IPS-18c (cell line): Measurements from ENCODE around the gene TBC1D26.
"Not testable (repeated sequence)": the region's sequence is repeated elsewhere in the genome, so short reads cannot be mapped to it uniquely, and the experiment has no call there.

ENCODE experiments used
- H3K4me3 ChIP-seq: 2 replicates; pipeline ENCODE4 v1.7.0; 2013; ENCODE audit warnings: low read depth, mild to moderate bottlenecking, low read length, moderate library complexity; ENCODE audit not compliant: insufficient read depth
- H3K9me3 ChIP-seq: one replicate; pipeline ENCODE4 v1.6.1; 2013; ENCODE audit warnings: mild to moderate bottlenecking, low read length, moderate library complexity; ENCODE audit not compliant: control insufficient read depth, insufficient read depth

Gene TBC1D26

DNA sequence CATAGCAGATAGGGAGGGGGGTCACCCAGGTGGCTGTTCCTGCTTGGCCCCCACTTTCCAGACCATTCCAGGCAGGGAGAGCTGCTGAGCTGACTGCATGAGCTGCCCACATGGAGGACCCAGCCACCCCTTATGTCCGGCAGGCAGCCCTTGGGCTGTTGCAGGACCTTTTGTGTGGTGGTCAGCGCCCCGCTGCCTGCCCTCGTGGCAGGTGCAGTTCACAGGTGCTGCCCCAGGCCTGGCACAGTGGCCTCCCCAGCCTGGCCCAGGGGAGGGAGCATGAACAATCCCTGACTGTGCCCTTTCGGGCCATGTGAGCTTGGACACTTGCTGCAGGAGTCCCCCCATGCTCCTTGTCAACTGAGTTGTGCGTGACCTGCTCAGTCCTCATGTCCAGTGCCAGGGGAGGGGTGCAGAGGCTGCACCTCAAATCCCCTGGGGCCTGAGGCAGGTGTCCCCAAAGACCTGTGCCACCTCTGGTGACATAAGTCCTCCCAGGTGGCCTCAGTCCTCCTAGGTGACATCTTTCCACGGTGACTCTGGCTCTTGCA lies 8.6 kb downstream of the TBC1D26 start:
- no peaks in the 10 kb centered on the region for H3K9me3 ChIP-seq
- H3K4me3 ChIP-seq: no peak overlapping the region

DNA sequence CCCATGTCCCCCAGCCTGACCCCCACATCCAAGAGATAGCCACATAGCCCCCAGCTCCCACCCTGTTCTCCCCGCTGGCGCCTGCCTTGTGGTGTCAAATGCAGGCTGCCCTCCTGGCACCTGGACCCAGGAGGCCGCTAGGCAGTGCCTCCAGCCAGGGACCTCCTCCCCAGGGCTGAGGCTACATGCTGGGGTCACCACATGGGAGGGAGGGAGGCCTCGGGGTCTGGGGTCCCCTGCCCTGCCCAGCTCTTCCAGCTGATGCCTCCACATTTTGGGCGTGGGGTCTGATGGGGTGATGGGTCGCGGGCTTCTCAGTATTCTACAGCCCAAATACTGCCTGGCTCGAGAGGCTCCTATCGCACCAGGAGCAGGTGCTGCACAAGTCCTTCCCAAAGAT lies 9.5 kb downstream of the TBC1D26 start:
- peaks cover under 1% of the 10 kb centered on the region for H3K9me3 ChIP-seq
- no peak overlapping the region for H3K4me3 ChIP-seq

DNA sequence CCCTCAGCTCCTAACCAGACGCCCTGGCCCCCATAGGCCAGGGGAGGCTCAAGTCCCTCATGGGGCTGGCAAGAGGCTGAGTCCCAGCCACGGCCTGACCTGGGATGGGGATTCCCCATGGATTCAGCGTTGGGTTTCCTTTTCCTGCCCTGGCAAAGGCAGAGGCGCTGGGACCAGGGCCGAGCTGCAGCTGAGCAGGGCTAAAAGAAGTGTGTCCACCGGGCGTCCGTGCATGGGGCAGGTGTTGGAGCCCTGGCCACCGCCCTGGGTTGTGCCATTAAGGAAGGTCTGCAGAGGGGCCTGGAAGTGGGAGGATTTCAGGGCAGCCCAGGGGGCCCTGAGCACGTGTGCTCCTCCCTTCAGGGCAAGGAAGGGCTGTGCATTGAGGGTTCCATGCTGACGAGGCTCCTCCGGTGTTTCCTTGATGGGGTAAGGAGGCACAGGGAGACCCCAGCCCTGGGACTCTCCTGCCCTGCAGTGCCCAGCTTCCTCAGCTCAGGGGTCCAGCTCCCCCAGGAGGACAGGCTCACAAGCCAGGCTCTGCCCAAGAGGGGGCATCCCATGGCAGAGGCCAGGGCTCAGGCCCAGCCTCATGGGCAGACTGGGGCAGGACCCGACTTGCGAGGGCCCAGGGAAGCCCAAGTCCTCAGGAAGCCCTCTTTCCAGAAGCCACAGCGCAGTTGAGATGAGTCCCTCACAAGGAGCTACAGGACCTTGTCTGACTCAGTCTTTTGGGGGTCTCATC lies 10.1 kb downstream of the TBC1D26 start:
- peaks cover 3% of the 10 kb centered on the region for H3K9me3 ChIP-seq
- H3K4me3 ChIP-seq: no peak overlapping the region

DNA sequence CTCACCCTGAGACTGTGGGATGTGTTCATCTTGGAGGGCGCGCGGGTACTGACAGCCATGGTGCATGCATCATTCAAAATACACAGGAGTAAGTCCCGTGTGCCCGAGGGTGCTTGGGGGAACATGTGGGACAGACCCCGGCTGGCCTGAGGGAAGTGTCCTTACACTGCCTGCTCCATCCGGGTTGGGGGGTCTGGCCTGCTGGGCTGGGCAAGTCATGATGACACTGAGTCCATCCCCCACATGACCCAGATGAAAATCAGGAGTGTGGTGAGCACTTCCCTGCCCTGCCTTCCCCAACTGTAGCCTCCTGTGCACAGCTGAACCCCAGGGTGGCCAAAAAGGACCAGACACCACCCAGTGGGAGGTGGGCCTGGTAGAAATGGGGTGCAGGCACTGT lies 10.8 kb downstream of the TBC1D26 start:
- peaks cover 3% of the 10 kb centered on the region for H3K9me3 ChIP-seq
- H3K4me3 ChIP-seq: no peak overlapping the region

DNA sequence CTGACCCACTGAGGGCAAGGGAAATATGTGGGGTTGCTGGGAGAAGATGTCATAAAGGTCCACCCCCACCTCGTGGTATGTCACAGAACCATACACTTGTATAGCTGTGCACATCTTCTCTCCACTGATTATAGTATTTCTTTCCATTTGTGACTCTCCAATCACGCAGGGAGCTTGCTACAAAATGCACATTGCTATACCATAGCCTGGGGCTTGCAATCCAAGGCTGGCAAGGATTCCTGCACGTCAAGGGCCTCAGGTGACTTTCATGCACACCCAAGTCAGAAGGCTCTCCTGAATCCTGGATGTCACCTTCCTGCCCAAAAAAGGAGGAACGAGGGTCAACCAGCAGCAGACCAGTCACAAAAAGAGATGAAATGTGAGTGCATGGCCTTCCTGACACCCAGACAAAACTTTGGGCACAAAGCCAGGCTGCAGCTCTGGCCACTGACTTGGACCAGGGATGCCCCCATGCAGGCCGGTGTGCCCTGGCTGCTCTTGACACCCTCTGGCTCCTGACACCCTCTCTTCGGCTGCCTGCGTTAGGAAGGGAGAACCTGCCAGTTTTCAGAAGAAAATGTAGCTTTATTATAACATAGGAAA lies 12.1 kb downstream of the TBC1D26 start:
- peaks cover 3% of the 10 kb centered on the region for H3K9me3 ChIP-seq
- no peak overlapping the region for H3K4me3 ChIP-seq

DNA sequence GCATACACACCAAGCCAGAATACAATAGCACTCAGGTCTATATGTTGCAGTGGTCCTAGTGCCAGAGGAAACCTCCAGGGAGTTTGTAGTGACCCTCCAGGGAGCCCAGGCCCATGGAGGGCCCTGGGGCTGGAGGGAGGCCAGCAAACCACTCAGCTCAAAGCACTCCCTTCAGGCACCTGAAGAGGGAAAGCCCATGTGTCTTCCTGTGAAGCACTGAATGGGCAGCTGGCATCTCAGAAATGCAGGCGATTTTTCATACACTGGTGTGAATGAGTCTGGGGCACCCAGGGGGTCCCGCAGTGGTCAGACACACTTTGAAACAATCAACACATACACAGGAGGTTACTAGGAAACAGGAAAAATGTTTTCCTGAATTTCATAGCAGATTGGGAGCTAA lies 12.8 kb downstream of the TBC1D26 start:
- no peak overlapping the region for H3K4me3 ChIP-seq
- H3K9me3 ChIP-seq: peaks cover 3% of the 10 kb centered on the region

DNA sequence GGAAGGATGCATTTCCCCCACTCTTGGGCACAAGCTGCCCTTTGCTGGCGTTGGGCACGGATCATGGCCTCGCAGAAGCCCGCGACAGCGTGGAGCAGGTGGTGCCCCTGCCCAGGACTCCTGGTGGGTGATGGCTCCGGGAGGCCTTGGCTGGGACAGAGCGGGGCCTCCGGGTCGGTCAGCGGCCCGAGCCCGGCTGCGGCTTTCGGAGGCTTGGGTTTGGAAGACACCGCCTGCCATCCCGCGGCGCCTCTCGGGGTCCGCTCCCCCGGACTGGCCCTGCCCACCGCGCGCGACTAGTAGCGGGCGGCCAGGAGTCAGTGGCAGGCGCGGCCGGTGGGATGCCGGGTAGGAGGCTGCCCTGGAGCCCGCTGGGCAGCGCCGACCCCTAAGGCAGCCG lies 17.3 kb downstream of the TBC1D26 start:
- not testable (repeated sequence) for H3K4me3 ChIP-seq, H3K9me3 ChIP-seq

DNA sequence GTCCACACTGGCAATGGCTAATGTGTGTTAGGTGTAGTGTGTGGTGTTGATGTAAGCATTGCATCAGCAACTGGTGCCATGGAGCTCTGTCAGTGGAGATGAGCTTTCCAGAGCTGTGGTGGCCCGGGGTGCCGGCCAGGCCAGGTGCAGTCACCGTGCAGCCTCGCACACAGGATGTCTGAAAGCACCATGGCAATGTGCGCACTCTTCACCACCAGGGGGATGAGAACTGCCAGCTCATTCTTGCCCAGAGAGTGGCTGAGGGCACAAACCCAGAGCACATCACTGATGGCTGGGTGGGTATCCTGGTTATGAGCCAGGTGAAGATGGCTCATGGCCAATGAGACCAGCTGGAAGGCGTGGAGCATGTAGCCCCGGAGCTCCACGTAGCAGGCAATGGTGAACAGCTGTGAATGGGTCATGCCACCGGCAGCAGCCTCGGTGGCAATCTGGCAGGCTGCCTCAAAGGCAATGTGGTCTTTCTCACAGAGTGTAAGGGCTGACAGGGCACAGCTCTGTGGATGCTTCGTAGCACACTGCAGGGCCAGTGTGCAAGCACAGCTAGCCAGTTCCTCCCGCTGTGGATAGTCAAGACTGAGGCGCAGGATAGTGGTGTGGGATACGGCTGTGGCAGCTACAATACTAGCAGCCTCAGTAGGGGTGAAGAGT lies 36.9 kb downstream of the TBC1D26 start:
- not testable (repeated sequence) for H3K9me3 ChIP-seq, H3K4me3 ChIP-seq

DNA sequence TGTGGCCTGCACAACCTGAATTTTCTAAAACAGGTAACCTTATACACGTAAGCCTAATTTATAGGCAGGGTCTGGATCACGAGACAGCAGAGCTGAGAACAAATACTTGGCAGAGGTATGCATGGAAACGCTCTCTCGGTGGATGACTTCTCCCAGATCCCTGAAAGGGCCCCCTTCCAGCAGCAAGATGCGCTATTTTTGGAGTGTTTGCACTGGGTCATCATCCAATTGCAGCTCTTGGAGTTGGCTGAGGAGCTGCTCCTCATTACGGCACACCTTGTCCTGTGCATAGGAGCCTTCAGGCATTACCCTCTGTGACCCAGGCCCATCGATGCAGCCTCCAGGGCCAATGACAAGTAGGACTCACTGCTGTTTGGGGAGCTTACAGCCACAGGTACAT lies 38.6 kb downstream of the TBC1D26 start:
- H3K4me3 ChIP-seq, H3K9me3 ChIP-seq: not testable (repeated sequence)

DNA sequence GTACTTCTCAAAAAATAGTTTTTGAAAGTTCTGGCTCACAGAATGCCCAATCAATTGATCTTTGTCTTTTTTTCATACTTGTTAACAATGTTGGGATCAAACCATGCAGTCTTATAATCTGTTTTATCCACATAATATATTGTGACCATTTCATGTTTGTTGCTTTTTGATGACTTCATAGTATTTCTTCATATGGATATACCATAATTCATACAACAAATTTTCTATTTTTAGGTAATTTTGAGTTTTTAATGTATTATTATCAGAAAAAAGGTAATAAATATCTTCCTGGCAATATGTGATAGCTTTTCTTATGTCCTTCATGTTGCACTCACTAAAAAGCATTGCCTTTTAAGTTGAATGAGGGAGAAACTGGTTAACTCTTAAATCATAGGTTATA lies 44.8 kb downstream of the TBC1D26 start:
- no peak overlapping the region for H3K4me3 ChIP-seq
- peaks cover 12% of the 10 kb centered on the region for H3K9me3 ChIP-seq

DNA sequence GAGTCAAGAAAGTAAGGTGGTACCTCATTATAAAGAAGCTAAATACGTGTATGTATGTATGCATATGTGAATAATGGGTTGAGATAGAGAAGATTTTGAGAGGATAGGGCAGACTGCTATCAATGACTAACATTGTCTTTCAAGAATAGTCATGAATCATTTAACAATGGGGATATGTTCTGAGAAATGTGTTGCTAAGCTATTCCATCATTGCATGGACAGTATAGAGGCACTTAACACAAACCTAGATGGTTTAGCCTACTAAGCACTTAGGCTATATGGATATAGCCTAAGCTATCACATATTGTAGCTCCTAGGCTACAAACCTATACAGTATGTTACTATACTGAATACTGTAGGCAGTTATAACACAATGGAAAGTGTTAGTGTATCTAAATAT lies 45.2 kb downstream of the TBC1D26 start:
- no peak overlapping the region for H3K4me3 ChIP-seq
- H3K9me3 ChIP-seq: peaks cover 12% of the 10 kb centered on the region

DNA sequence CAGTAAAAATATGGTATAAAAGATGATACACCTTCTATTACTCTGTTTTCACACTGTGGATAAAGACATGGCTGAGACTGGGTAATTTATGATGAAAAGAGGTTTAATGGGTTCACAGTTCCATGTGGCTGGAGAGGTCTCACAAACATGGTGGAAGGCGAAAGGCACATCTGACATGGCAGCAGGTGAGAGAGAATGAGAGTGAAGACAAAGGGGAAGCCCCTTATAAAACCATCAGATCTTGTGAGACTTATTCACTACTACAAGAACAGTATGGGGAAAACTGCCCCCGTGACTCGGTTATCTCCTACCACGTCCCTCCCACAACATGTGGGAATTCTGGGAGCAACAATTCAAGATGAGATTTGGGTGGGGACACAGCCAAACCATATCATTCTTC lies 45.6 kb downstream of the TBC1D26 start:
- peaks cover 12% of the 10 kb centered on the region for H3K9me3 ChIP-seq
- no peak overlapping the region for H3K4me3 ChIP-seq

DNA sequence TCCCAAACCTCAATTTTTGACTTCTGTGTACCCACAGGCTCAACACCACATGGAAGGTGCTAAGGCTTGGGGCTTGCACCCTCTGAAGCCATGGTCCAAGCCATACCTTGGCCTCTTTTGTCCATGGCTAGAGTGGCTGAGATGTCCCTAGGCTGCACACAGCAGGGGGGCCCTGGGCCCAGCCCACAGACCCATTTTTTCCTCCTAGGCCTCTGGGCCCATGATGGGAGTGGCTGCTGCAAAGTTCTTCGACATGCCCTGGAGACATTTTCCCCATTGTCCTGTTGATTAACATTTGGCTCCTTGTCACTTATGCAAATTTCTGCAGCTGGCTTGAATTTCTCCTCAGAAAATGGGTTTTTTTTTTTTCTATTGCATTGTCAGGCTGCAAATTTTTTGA lies 47.0 kb downstream of the TBC1D26 start:
- H3K9me3 ChIP-seq: peaks cover 12% of the 10 kb centered on the region

DNA sequence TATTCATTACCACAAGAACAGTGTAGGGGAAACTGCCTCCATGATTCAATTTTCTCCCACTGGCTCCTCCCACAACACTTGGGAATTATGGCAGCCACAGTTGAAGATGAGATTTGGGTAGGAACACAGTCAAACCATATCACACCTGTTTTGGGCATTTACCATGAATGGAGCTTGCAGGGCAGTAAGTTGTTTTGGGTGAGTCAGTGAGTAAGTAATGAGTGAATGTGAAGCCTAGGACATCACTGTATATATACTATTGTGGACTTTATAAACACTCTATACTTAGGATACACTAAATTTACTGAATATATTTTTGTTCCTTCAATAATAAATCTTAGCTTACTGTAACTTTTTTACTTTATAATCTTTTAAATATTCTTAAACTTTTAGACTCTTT lies 48.1 kb downstream of the TBC1D26 start:
- Histone ChIP-seq H3K4me3 (no peak overlapping the region), H3K9me3 (peaks cover 12% of the 10 kb centered on the region)

More for the DNA sequence above, 47.0 kb downstream of the TBC1D26 start:
- no peak overlapping the region for H3K4me3 ChIP-seq

DNA sequence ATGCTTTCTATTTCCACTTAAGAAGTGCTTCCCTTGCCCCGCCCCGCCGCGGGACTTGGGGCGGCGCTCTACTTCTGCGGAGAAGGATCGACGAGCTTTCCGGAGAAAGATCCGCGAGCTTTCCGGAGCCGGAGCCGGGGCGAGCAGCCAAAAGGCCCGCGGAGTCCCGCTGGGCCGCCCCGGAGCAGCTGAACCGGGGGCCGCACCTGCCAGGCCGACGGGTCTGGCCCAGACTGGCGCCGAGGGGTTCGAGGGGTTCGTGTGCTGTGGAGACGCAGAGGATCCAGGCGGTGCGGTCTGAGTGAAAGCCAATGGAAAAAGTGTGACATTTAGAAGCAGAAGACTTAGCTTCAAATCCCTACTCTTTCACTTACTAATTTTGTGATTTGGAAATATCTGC lies 50.8 kb downstream of the TBC1D26 start:
- peaks cover 9% of the 10 kb centered on the region for H3K9me3 ChIP-seq

DNA sequence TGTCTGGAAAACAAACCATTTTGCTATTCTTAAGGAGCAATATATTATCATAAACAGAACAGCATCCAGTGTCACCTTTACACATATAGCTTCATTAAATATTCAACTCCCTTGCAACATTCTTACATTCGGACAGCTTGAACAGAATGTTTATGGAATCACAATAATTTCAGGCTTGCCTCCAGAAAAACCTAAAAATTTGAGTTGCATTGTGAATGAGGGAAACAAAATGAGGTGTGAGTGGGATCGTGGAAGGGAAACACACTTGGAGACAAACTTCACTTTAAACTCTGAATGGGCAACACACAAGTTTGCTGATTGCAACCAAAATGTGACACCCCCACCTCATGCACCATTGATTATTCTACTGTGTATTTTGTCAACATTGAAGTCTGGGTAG lies 51.4 kb downstream of the TBC1D26 start:
- H3K4me3 ChIP-seq: no peak overlapping the region
- peaks cover 8% of the 10 kb centered on the region for H3K9me3 ChIP-seq

More for the DNA sequence above, 50.8 kb downstream of the TBC1D26 start:
- H3K4me3 ChIP-seq: no peak overlapping the region

DNA sequence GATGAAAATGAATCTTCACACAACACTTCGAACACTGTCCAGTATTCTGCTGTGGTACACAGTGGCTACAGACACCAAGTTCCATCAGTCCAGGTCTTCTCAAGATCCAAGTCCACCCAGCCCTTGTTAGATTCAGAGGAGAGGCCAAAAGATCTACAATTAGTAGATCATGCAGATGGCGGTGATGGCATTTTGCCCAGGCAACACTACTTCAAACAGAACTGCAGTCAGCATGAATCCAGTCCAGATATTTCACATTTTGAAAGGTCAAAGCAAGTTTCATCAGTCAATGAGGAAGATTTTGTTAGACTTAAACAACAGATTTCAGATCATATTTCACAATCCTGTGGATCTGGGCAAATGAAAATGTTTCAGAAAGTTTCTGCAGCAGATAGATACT lies 52.3 kb downstream of the TBC1D26 start:
- not testable (repeated sequence) for H3K4me3 ChIP-seq, H3K9me3 ChIP-seq
